Embryonic facial prominence (tissue), 1 donor: ENCODE results near the gene PRM3.

ENCODE experiments used
- DNase-seq: peaks from one replicate; pipeline ENCODE4 v3.0.0-alpha.2; 2016; ENCODE audit errors: extremely low spot score

PRM3 gene

DNA sequence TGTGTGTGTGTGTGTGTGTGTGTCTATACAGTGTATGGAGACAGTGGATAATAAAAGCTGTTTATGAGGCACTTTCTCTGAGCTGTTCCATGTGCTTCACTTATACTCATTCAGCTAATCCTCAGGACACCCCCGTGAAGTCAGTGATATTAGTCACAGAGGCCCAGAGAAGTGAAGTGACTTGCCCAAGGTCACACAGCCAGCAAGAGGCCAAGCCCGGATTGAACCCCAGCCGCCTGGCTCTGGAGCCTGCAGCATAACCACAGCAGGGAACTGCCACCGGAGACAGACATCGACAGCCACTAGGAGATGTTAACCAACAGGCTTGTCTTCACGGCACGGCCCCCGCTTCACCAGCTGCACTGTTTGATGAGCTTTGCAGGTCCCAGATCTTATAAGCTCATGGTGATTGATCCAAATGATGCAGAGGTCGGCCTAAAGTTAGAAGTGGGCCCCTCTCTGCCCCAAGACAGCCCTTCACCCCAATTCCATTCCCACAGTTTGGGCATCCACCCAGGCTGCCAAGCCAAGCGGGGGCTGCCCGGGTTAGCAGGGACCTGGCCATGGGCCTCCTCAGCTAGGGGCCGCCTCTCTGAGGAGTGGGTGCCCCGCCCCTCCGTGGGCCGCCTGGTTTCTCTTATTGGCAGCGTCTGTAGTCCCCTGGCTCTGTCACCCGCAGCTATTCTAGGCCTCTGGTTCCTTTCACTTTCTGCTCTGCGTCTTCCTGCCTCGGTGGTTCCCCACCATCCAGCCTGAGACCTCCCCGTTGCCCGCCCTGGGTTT, 48.3 kb downstream of the PRM3 start:
- DNase-seq, result no peak

DNA sequence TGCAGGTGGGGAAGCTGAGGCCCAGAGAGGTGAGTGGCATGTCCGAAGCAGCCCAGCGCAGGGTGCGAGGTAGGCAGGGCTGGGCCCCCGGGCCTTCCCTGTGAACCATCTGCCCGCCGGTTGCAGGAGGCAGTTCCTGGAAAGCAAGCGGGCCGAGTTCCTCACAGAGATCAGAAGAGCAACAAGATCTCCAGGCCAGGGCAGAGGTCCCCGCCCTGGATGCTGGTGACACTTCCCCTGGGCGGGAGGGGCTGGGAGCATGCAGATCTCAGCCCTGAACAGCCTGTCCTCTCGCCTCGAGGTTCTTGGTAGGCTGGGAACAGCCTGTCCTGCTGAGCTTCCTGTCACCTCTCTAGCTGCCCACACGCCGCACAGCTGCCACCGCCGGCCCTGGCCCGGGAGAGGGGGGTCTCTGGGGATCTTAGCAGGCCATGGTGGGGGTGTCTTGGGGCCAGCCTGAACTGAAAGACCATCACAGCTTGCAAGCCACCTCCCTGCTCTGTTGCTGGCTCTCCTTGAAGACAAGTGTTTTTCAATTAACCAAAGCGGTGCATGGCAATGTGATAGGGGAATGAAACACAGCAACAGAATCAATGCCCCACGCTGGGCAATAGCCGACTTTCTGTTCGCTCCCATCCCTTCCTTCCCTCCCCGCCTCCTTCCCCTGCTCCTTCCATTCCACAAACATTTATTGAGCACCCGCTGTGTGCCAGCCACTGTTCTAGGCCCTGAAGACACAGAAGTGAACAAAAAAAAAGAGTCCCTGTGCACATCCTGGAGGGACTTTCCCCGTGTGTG, 49.1 kb downstream of the PRM3 start:
- DNase-seq, result no peak
